Measurements from ENCODE around the gene ZBTB25.
"Not testable (repeated sequence)": the region's sequence is repeated elsewhere in the genome, so short reads cannot be mapped to it uniquely, and the experiment has no call there.

ZBTB25 gene

GRCh38 chr14:64540208-64541202, 36.9 kb upstream of the ZBTB25 start, which contains the start of gene HSPA2:
TSS of gene HSPA2 (plus strand) at chr14:64540741. CDS start at chr14:64540850, 109 bp downstream.
- Histone ChIP-seq H3K4me1 (ENCODE audit: control insufficient read depth in 1 of 2, insufficient read depth in 2 of 2, low read length in 2 of 2) (peaks cover 5 to 19% of the 10 kb centered on the region in 2 donors), H3K4me3 (ENCODE audit: low read depth in 1 of 2, low read length in 2 of 2) (peak within 1 kb of the TSS; percentile 81 to 82), H3K9ac (ENCODE audit: low read depth in 1 of 2, low read length in 2 of 2) (peak within 1 kb of the TSS; percentile 73 to 80), H3K27ac (ENCODE audit: low read depth, low read length) (peak within 1 kb of the TSS; percentile 81), H3K27me3 (ENCODE audit: control insufficient read depth in 1 of 2, insufficient read depth in 2 of 2, low read length in 2 of 2) (peaks cover 3 to 12% of the 10 kb centered on the region in 2 donors), H3K36me3 (ENCODE audit: control insufficient read depth in 1 of 2, insufficient read depth in 2 of 2, low read length in 2 of 2) (no peaks in the 10 kb centered on the region), H3K9me3 (ENCODE audit: control insufficient read depth in 1 of 2, low read length in 2 of 2) (peaks cover 5 to 7% of the 10 kb centered on the region in 2 donors)

GRCh38 chr14:64536488-64537245, 33.0 kb upstream of the ZBTB25 start:
- no peak overlapping the region for H3K9ac ChIP-seq (ENCODE audit: low read depth in 1 of 2, low read length in 2 of 2)
- peaks cover 3 to 5% of the 10 kb centered on the region in 2 donors for H3K27me3 ChIP-seq (ENCODE audit: control insufficient read depth in 1 of 2, insufficient read depth in 2 of 2, low read length in 2 of 2)
- no peaks in the 10 kb centered on the region for H3K36me3 ChIP-seq (ENCODE audit: control insufficient read depth in 1 of 2, insufficient read depth in 2 of 2, low read length in 2 of 2)
- H3K4me1 ChIP-seq (ENCODE audit: control insufficient read depth in 1 of 2, insufficient read depth in 2 of 2, low read length in 2 of 2) = peaks cover 5 to 12% of the 10 kb centered on the region in 2 donors
- peaks cover 5 to 7% of the 10 kb centered on the region in 2 donors for H3K9me3 ChIP-seq (ENCODE audit: control insufficient read depth in 1 of 2, low read length in 2 of 2)
- no peak overlapping the region for H3K27ac ChIP-seq (ENCODE audit: low read depth, low read length)
- no peak overlapping the region for H3K4me3 ChIP-seq (ENCODE audit: low read depth in 1 of 2, low read length in 2 of 2)

GRCh38 chr14:64531567-64531966, 27.9 kb upstream of the ZBTB25 start:
- Histone ChIP-seq H3K9me3 (ENCODE audit: control insufficient read depth in 1 of 2, low read length in 2 of 2) (no peaks in the 10 kb centered on the region), H3K9ac (ENCODE audit: low read depth in 1 of 2, low read length in 2 of 2) (no peak overlapping the region), H3K36me3 (ENCODE audit: control insufficient read depth in 1 of 2, insufficient read depth in 2 of 2, low read length in 2 of 2) (no peaks in the 10 kb centered on the region), H3K27me3 (ENCODE audit: control insufficient read depth in 1 of 2, insufficient read depth in 2 of 2, low read length in 2 of 2) (no peaks in the 10 kb centered on the region), H3K4me3 (ENCODE audit: low read depth in 1 of 2, low read length in 2 of 2) (no peak overlapping the region), H3K4me1 (ENCODE audit: control insufficient read depth in 1 of 2, insufficient read depth in 2 of 2, low read length in 2 of 2) (no peaks in the 10 kb centered on the region), H3K27ac (ENCODE audit: low read depth, low read length) (no peak overlapping the region)

- Histone ChIP-seq H3K4me3 (ENCODE audit: low read depth in 1 of 2, low read length in 2 of 2) (no peak overlapping the region), H3K9ac (ENCODE audit: low read depth in 1 of 2, low read length in 2 of 2) (no peak overlapping the region), H3K4me1 (ENCODE audit: control insufficient read depth in 1 of 2, insufficient read depth in 2 of 2, low read length in 2 of 2) (peaks cover 0 to 3% of the 10 kb centered on the region in 2 donors), H3K36me3 (ENCODE audit: control insufficient read depth in 1 of 2, insufficient read depth in 2 of 2, low read length in 2 of 2) (peaks cover 7 to 22% of the 10 kb centered on the region in 2 donors), H3K9me3 (ENCODE audit: control insufficient read depth in 1 of 2, low read length in 2 of 2) (no peaks in the 10 kb centered on the region), H3K27ac (ENCODE audit: low read depth, low read length) (no peak overlapping the region), H3K27me3 (ENCODE audit: control insufficient read depth in 1 of 2, insufficient read depth in 2 of 2, low read length in 2 of 2) (no peaks in the 10 kb centered on the region)
Measured at GRCh38 chr14:64525354-64525753, 21.7 kb upstream of the ZBTB25 start.

GRCh38 chr14:64522591-64523355, 19.1 kb upstream of the ZBTB25 start:
- H3K9ac ChIP-seq (ENCODE audit: low read depth in 1 of 2, low read length in 2 of 2) = no peak overlapping the region
- peaks cover 0 to 3% of the 10 kb centered on the region in 2 donors for H3K4me1 ChIP-seq (ENCODE audit: control insufficient read depth in 1 of 2, insufficient read depth in 2 of 2, low read length in 2 of 2)
- peaks cover 7 to 22% of the 10 kb centered on the region in 2 donors for H3K36me3 ChIP-seq (ENCODE audit: control insufficient read depth in 1 of 2, insufficient read depth in 2 of 2, low read length in 2 of 2)
- no peak overlapping the region for H3K4me3 ChIP-seq (ENCODE audit: low read depth in 1 of 2, low read length in 2 of 2)
- no peaks in the 10 kb centered on the region for H3K27me3 ChIP-seq (ENCODE audit: control insufficient read depth in 1 of 2, insufficient read depth in 2 of 2, low read length in 2 of 2)
- no peak overlapping the region for H3K27ac ChIP-seq (ENCODE audit: low read depth, low read length)
- no peaks in the 10 kb centered on the region for H3K9me3 ChIP-seq (ENCODE audit: control insufficient read depth in 1 of 2, low read length in 2 of 2)

GRCh38 chr14:64520699-64521098, 17.1 kb upstream of the ZBTB25 start:
- H3K4me3 ChIP-seq (ENCODE audit: low read depth in 1 of 2, low read length in 2 of 2) = no peak overlapping the region
- H3K4me1 ChIP-seq (ENCODE audit: control insufficient read depth in 1 of 2, insufficient read depth in 2 of 2, low read length in 2 of 2) = peaks cover 0 to 3% of the 10 kb centered on the region in 2 donors
- no peaks in the 10 kb centered on the region for H3K9me3 ChIP-seq (ENCODE audit: control insufficient read depth in 1 of 2, low read length in 2 of 2)
- H3K36me3 ChIP-seq (ENCODE audit: control insufficient read depth in 1 of 2, insufficient read depth in 2 of 2, low read length in 2 of 2) = peaks cover 7 to 22% of the 10 kb centered on the region in 2 donors
- H3K27me3 ChIP-seq (ENCODE audit: control insufficient read depth in 1 of 2, insufficient read depth in 2 of 2, low read length in 2 of 2) = no peaks in the 10 kb centered on the region
- no peak overlapping the region for H3K27ac ChIP-seq (ENCODE audit: low read depth, low read length)
- H3K9ac ChIP-seq (ENCODE audit: low read depth in 1 of 2, low read length in 2 of 2) = no peak overlapping the region

GRCh38 chr14:64518229-64518628, 14.6 kb upstream of the ZBTB25 start:
- Histone ChIP-seq H3K27me3 (ENCODE audit: control insufficient read depth in 1 of 2, insufficient read depth in 2 of 2, low read length in 2 of 2) (no peaks in the 10 kb centered on the region), H3K4me3 (ENCODE audit: low read depth in 1 of 2, low read length in 2 of 2) (no peak overlapping the region), H3K27ac (ENCODE audit: low read depth, low read length) (no peak overlapping the region), H3K4me1 (ENCODE audit: control insufficient read depth in 1 of 2, insufficient read depth in 2 of 2, low read length in 2 of 2) (peaks cover 0 to 9% of the 10 kb centered on the region in 2 donors), H3K9me3 (ENCODE audit: control insufficient read depth in 1 of 2, low read length in 2 of 2) (no peaks in the 10 kb centered on the region), H3K9ac (ENCODE audit: low read depth in 1 of 2, low read length in 2 of 2) (no peak overlapping the region), H3K36me3 (ENCODE audit: control insufficient read depth in 1 of 2, insufficient read depth in 2 of 2, low read length in 2 of 2) (peaks cover 5 to 19% of the 10 kb centered on the region in 2 donors)

GRCh38 chr14:64517667-64518066, 14.0 kb upstream of the ZBTB25 start:
- H3K4me1 ChIP-seq (ENCODE audit: control insufficient read depth in 1 of 2, insufficient read depth in 2 of 2, low read length in 2 of 2) = peaks cover 0 to 13% of the 10 kb centered on the region in 2 donors
- H3K36me3 ChIP-seq (ENCODE audit: control insufficient read depth in 1 of 2, insufficient read depth in 2 of 2, low read length in 2 of 2) = peaks cover 0 to 14% of the 10 kb centered on the region in 2 donors
- H3K9ac ChIP-seq (ENCODE audit: low read depth in 1 of 2, low read length in 2 of 2); H3K4me3 ChIP-seq (ENCODE audit: low read depth in 1 of 2, low read length in 2 of 2); H3K27me3 ChIP-seq (ENCODE audit: control insufficient read depth in 1 of 2, insufficient read depth in 2 of 2, low read length in 2 of 2); H3K27ac ChIP-seq (ENCODE audit: low read depth, low read length); H3K9me3 ChIP-seq (ENCODE audit: control insufficient read depth in 1 of 2, low read length in 2 of 2): not testable (repeated sequence)

GRCh38 chr14:64516969-64517368, 13.3 kb upstream of the ZBTB25 start:
- H3K4me1 ChIP-seq (ENCODE audit: control insufficient read depth in 1 of 2, insufficient read depth in 2 of 2, low read length in 2 of 2) = peaks cover 0 to 15% of the 10 kb centered on the region in 2 donors
- H3K9ac ChIP-seq (ENCODE audit: low read depth in 1 of 2, low read length in 2 of 2) = no peak overlapping the region
- no peaks in the 10 kb centered on the region for H3K27me3 ChIP-seq (ENCODE audit: control insufficient read depth in 1 of 2, insufficient read depth in 2 of 2, low read length in 2 of 2)
- no peak overlapping the region for H3K27ac ChIP-seq (ENCODE audit: low read depth, low read length)
- H3K4me3 ChIP-seq (ENCODE audit: low read depth in 1 of 2, low read length in 2 of 2) = no peak overlapping the region
- peaks cover 0 to 7% of the 10 kb centered on the region in 2 donors for H3K36me3 ChIP-seq (ENCODE audit: control insufficient read depth in 1 of 2, insufficient read depth in 2 of 2, low read length in 2 of 2)
- H3K9me3 ChIP-seq (ENCODE audit: control insufficient read depth in 1 of 2, low read length in 2 of 2) = no peaks in the 10 kb centered on the region
